Measurements from ENCODE around the gene CYP4F8. TPM values are rescaled to one million over a fixed set of nuclear protein-coding genes. Genes with fewer than 3 reads are reported as not detected.

CYP4F8 gene
- total and polyA plus RNA-seq, 2 donors (not counting 1 experiment from before 2014, with no cell fraction given): not detected

- DNase-seq: no peak
- Histone ChIP-seq H4K20me1 (ENCODE audit: control insufficient read depth, insufficient read depth, low read length, poor library complexity, severe bottlenecking) (no peaks in the 10 kb centered on the region), H3K4me2 (replicated peaks; ENCODE audit: low read depth, low read length, poor library complexity, severe bottlenecking) (no peak overlapping the region), H3K36me3 (replicated peaks in 1 of 2; ENCODE audit: control extremely low read depth in 1 of 2, control insufficient read depth in 1 of 2, extremely low read depth in 1 of 2, insufficient read depth in 2 of 2, low read length in 1 of 2) (no peaks in the 10 kb centered on the region), H3K27me3 (replicated peaks in 1 of 4; ENCODE audit: control extremely low read depth in 1 of 4, control insufficient read depth in 3 of 4, insufficient read depth in 4 of 4, low read length in 3 of 4) (peaks cover 0 to 5% (median 0%) of the 10 kb centered on the region in 4 experiments), H2AFZ (ENCODE audit: insufficient read depth, low read depth, low read length, poor library complexity, severe bottlenecking) (no peak overlapping the region), H3K4me1 (ENCODE audit: control insufficient read depth in 2 of 2, insufficient read depth in 2 of 2, low read length in 2 of 2) (no peaks in the 10 kb centered on the region), H3K9me3 (ENCODE audit: control extremely low read depth in 1 of 3, control insufficient read depth in 2 of 3, insufficient read depth in 1 of 3, low read length in 2 of 3) (peaks cover 0 to 3% (median 0%) of the 10 kb centered on the region in 3 donors), H3K4me3 (ENCODE audit: control extremely low read depth in 1 of 5, extremely low read depth in 1 of 5, insufficient read depth in 1 of 5, low read depth in 2 of 5, low read length in 4 of 5) (no peak overlapping the region), H3K27ac (ENCODE audit: low read length in 2 of 2) (no peak overlapping the region), H3K79me2 (ENCODE audit: control insufficient read depth, insufficient read depth, low read length) (no peaks in the 10 kb centered on the region), H3K9ac (ENCODE audit: low read length) (no peak overlapping the region)
- no peak overlapping the region for H3K4me3 Mint-ChIP-seq
- H3K4me1 Mint-ChIP-seq: no peaks in the 10 kb centered on the region
- peaks cover 30% of the 10 kb centered on the region for H3K27me3 Mint-ChIP-seq
- ChIA-PET CTCF (no interaction called here), POLR2A (interaction anchor here (0.6 kb wide), 1 partner anchor 429 kb away, joined by 6 read pairs; no protein-coding TSS in a partner anchor)
- no peak for TF ChIP-seq CTCF (IDR thresholded peaks at IDR 0.05)
- WGBS (ENCODE audit: insufficient coverage): 95% methylated on average over 3 of the region's 4 CpGs
- intact Hi-C loops (cut with micrococcal nuclease): no loop called here
- ATAC-seq (ENCODE audit: low read depth): no peak
- no peaks in the 10 kb centered on the region for H3K9me3 Mint-ChIP-seq (ENCODE audit: insufficient read depth)
- no peak overlapping the region for H3K27ac Mint-ChIP-seq
These were observed 1.2 kb downstream of the CYP4F8 start for GRCh38 chr19:15616183-15616582.

- DNase-seq (no peak), ATAC-seq (ENCODE audit: low read depth) (no peak)
- H3K27me3 Mint-ChIP-seq: peaks cover 35% of the 10 kb centered on the region
- ChIA-PET CTCF (no interaction called here), POLR2A (interaction anchor here (0.6 kb wide), 1 partner anchor 429 kb away, joined by 6 read pairs; no protein-coding TSS in a partner anchor)
- no peaks in the 10 kb centered on the region for H3K4me1 Mint-ChIP-seq
- H3K36me3 ChIP-seq (replicated peaks in 1 of 2; ENCODE audit: control extremely low read depth in 1 of 2, control insufficient read depth in 1 of 2, extremely low read depth in 1 of 2, insufficient read depth in 2 of 2, low read length in 1 of 2): no peaks in the 10 kb centered on the region
- intact Hi-C loops (cut with micrococcal nuclease): no loop called here
- H2AFZ ChIP-seq (ENCODE audit: insufficient read depth, low read depth, low read length, poor library complexity, severe bottlenecking): no peak overlapping the region
- H4K20me1 ChIP-seq (ENCODE audit: control insufficient read depth, insufficient read depth, low read length, poor library complexity, severe bottlenecking): no peaks in the 10 kb centered on the region
- H3K9ac ChIP-seq (ENCODE audit: low read length): no peak overlapping the region
- no peaks in the 10 kb centered on the region for H3K4me1 ChIP-seq (ENCODE audit: control insufficient read depth in 2 of 2, insufficient read depth in 2 of 2, low read length in 2 of 2)
- H3K27me3 ChIP-seq (replicated peaks in 1 of 4; ENCODE audit: control extremely low read depth in 1 of 4, control insufficient read depth in 3 of 4, insufficient read depth in 4 of 4, low read length in 3 of 4): peaks cover 0 to 8% (median 0%) of the 10 kb centered on the region in 4 experiments
- no peak overlapping the region for H3K27ac ChIP-seq (ENCODE audit: low read length in 2 of 2)
- H3K9me3 ChIP-seq (ENCODE audit: control extremely low read depth in 1 of 3, control insufficient read depth in 2 of 3, insufficient read depth in 1 of 3, low read length in 2 of 3): peaks cover 0 to 3% (median 0%) of the 10 kb centered on the region in 3 donors
- no peak overlapping the region for H3K4me3 Mint-ChIP-seq
- TF ChIP-seq CTCF (IDR thresholded peaks at IDR 0.05) (no peak), EZH2 (IDR thresholded peaks at IDR 0.05; ENCODE audit: borderline replicate concordance, insufficient read depth, low read depth, low read length, poor library complexity, severe bottlenecking) (no peak)
- H3K79me2 ChIP-seq (ENCODE audit: control insufficient read depth, insufficient read depth, low read length): no peaks in the 10 kb centered on the region
- H3K27ac Mint-ChIP-seq: no peak overlapping the region
- H3K4me2 ChIP-seq (replicated peaks; ENCODE audit: low read depth, low read length, poor library complexity, severe bottlenecking): no peak overlapping the region
- WGBS (ENCODE audit: insufficient coverage): 77% methylated on average over 4 of the region's 7 CpGs
- H3K9me3 Mint-ChIP-seq (ENCODE audit: insufficient read depth): no peaks in the 10 kb centered on the region
- no peak overlapping the region for H3K4me3 ChIP-seq (ENCODE audit: control extremely low read depth in 1 of 5, extremely low read depth in 1 of 5, insufficient read depth in 1 of 5, low read depth in 2 of 5, low read length in 4 of 5)
These were observed 1.7 kb downstream of the CYP4F8 start for GRCh38 chr19:15616627-15617270.

Measured in B cell (primary cell).